GM23338 (cell line): ENCODE data around the gene KCNK5. TPM values are rescaled to one million over a fixed set of nuclear protein-coding genes. Genes with fewer than 3 reads are reported as not detected.

Experiments
- JUNB ChIP-seq: IDR thresholded peaks from one replicate; pipeline ENCODE4 v1.6.1; 2016; ENCODE audit warnings: antibody characterized with exemption; ENCODE audit not compliant: unreplicated experiment
- NANOG ChIP-seq: IDR thresholded peaks from 2 replicates; pipeline ENCODE4 v1.6.1; 2016; ENCODE audit warnings: antibody characterized with exemption, borderline replicate concordance
- POLR2AphosphoS5 ChIP-seq: IDR thresholded peaks from 2 replicates; pipeline ENCODE4 v1.6.1; 2016; ENCODE audit warnings: antibody characterized with exemption, low read depth
- ZNF114 ChIP-seq: fragments of 250-450 bp; sonication (Bioruptor Pico); IDR thresholded peaks from 2 replicates; pipeline ENCODE4 v1.5.0; 2020; ENCODE audit warnings: mild to moderate bottlenecking, moderate library complexity
- polyA plus RNA-seq: library from polyadenylated mRNA; unstranded; fragments of >200 nt; fragmentation: Nextera tagmentation; extraction: Ambion mirVana; gene quantifications from 2 replicates; pipeline ENCODE4 v1.2.1, GENCODE V29; 2016
- total RNA-seq: library from RNA; depleted of rRNA; stranded (reverse); fragments of >200 nt; shearing (Covaris generic); gene quantifications from 2 replicates; pipeline ENCODE4 v1.2.3, GENCODE V29; 2014
- TF ChIP-seq, protein P1 (sequence below): fragments of 250-450 bp; sonication (Bioruptor Pico); IDR thresholded peaks from 2 replicates; pipeline ENCODE4 v1.5.0; 2020; ENCODE audit warnings: mild to moderate bottlenecking, moderate library complexity
- TF ChIP-seq, protein P2 (sequence below): IDR thresholded peaks from one replicate; pipeline ENCODE4 v1.6.1; 2018; ENCODE audit warnings: antibody characterized with exemption; ENCODE audit not compliant: unreplicated experiment
- TF ChIP-seq, protein P3 (sequence below): IDR thresholded peaks from 2 replicates; pipeline ENCODE4 v1.6.1; 2016; ENCODE audit warnings: antibody characterized with exemption

The KCNK5 gene
- total and polyA plus RNA-seq, 2 experiments from 2014 or later: 9.5 to 57.4 TPM

DNA sequence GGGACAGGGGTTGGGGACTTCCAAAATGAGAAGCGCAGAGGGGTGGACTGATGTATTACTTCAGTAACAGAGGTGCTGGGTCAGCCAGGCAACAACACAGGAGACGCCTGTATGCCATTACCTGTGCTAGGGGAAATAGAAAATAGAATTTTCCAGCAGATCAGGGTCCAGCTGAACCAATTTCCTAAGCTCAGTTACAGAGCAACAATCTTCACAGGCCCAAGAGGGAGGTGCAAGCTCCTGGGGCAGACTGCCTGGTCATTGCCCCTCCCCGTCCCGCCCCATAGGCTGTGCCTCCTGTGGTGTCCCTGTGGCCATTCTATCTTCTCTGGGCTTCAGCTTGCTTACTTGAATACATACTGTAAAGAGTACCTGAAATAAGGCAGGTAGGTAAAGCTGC is 3.7 kb downstream of the KCNK5 start (continued):
- TF ChIP-seq, protein P1, sequence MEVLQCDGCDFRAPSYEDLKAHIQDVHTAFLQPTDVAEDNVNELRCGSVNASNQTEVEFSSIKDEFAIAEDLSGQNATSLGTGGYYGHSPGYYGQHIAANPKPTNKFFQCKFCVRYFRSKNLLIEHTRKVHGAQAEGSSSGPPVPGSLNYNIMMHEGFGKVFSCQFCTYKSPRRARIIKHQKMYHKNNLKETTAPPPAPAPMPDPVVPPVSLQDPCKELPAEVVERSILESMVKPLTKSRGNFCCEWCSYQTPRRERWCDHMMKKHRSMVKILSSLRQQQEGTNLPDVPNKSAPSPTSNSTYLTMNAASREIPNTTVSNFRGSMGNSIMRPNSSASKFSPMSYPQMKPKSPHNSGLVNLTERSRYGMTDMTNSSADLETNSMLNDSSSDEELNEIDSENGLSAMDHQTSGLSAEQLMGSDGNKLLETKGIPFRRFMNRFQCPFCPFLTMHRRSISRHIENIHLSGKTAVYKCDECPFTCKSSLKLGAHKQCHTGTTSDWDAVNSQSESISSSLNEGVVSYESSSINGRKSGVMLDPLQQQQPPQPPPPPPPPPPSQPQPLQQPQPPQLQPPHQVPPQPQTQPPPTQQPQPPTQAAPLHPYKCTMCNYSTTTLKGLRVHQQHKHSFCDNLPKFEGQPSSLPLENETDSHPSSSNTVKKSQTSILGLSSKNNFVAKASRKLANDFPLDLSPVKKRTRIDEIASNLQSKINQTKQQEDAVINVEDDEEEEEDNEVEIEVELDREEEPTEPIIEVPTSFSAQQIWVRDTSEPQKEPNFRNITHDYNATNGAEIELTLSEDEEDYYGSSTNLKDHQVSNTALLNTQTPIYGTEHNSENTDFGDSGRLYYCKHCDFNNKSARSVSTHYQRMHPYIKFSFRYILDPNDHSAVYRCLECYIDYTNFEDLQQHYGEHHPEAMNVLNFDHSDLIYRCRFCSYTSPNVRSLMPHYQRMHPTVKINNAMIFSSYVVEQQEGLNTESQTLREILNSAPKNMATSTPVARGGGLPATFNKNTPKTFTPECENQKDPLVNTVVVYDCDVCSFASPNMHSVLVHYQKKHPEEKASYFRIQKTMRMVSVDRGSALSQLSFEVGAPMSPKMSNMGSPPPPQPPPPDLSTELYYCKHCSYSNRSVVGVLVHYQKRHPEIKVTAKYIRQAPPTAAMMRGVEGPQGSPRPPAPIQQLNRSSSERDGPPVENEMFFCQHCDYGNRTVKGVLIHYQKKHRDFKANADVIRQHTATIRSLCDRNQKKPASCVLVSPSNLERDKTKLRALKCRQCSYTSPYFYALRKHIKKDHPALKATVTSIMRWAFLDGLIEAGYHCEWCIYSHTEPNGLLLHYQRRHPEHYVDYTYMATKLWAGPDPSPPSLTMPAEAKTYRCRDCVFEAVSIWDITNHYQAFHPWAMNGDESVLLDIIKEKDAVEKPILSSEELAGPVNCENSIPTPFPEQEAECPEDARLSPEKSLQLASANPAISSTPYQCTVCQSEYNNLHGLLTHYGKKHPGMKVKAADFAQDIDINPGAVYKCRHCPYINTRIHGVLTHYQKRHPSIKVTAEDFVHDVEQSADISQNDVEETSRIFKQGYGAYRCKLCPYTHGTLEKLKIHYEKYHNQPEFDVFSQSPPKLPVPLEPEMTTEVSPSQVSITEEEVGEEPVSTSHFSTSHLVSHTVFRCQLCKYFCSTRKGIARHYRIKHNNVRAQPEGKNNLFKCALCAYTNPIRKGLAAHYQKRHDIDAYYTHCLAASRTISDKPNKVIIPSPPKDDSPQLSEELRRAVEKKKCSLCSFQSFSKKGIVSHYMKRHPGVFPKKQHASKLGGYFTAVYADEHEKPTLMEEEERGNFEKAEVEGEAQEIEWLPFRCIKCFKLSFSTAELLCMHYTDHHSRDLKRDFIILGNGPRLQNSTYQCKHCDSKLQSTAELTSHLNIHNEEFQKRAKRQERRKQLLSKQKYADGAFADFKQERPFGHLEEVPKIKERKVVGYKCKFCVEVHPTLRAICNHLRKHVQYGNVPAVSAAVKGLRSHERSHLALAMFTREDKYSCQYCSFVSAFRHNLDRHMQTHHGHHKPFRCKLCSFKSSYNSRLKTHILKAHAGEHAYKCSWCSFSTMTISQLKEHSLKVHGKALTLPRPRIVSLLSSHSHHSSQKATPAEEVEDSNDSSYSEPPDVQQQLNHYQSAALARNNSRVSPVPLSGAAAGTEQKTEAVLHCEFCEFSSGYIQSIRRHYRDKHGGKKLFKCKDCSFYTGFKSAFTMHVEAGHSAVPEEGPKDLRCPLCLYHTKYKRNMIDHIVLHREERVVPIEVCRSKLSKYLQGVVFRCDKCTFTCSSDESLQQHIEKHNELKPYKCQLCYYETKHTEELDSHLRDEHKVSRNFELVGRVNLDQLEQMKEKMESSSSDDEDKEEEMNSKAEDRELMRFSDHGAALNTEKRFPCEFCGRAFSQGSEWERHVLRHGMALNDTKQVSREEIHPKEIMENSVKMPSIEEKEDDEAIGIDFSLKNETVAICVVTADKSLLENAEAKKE (CRISPR knock-in tag): no peak
- no peak for TF ChIP-seq ZNF114 (CRISPR knock-in tag)
- TF ChIP-seq, protein P2, sequence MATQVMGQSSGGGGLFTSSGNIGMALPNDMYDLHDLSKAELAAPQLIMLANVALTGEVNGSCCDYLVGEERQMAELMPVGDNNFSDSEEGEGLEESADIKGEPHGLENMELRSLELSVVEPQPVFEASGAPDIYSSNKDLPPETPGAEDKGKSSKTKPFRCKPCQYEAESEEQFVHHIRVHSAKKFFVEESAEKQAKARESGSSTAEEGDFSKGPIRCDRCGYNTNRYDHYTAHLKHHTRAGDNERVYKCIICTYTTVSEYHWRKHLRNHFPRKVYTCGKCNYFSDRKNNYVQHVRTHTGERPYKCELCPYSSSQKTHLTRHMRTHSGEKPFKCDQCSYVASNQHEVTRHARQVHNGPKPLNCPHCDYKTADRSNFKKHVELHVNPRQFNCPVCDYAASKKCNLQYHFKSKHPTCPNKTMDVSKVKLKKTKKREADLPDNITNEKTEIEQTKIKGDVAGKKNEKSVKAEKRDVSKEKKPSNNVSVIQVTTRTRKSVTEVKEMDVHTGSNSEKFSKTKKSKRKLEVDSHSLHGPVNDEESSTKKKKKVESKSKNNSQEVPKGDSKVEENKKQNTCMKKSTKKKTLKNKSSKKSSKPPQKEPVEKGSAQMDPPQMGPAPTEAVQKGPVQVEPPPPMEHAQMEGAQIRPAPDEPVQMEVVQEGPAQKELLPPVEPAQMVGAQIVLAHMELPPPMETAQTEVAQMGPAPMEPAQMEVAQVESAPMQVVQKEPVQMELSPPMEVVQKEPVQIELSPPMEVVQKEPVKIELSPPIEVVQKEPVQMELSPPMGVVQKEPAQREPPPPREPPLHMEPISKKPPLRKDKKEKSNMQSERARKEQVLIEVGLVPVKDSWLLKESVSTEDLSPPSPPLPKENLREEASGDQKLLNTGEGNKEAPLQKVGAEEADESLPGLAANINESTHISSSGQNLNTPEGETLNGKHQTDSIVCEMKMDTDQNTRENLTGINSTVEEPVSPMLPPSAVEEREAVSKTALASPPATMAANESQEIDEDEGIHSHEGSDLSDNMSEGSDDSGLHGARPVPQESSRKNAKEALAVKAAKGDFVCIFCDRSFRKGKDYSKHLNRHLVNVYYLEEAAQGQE: no peak
- TF ChIP-seq JUNB: no peak
- TF ChIP-seq, protein P3, sequence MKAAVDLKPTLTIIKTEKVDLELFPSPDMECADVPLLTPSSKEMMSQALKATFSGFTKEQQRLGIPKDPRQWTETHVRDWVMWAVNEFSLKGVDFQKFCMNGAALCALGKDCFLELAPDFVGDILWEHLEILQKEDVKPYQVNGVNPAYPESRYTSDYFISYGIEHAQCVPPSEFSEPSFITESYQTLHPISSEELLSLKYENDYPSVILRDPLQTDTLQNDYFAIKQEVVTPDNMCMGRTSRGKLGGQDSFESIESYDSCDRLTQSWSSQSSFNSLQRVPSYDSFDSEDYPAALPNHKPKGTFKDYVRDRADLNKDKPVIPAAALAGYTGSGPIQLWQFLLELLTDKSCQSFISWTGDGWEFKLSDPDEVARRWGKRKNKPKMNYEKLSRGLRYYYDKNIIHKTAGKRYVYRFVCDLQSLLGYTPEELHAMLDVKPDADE: no peak
- no peak for TF ChIP-seq NANOG
- TF ChIP-seq POLR2AphosphoS5: no peak
